MCF 10A (cell line): ENCODE data around the gene SEMA4D. TPM values are rescaled to one million over a fixed set of nuclear protein-coding genes. Genes with fewer than 3 reads are reported as not detected.
"Not testable (repeated sequence)": the region's sequence is repeated elsewhere in the genome, so short reads cannot be mapped to it uniquely, and the experiment has no call there.

Experiments
- BruUV-seq: library from RNA; stranded (reverse); fragments of 400-500 nt; replicated peaks from 2 replicates; lab custom pipeline; 2021; lab: Mats Ljungman, UMichigan
- CTCF ChIA-PET: fragments of 300-600 bp; sonication (Branson Sonifier 250); formaldehyde crosslinking; extraction: SDS; loops from one replicate; lab custom pipeline; 2021; ENCODE audit warnings: antibody characterized with exemption, inconsistent platforms; lab: Yijun Ruan, JAX
- POLR2A ChIA-PET: fragments of 300-600, 350-650 bp; sonication (Branson Sonifier 250); formaldehyde crosslinking; extraction: SDS; loops from one replicate; lab custom pipeline; 2020; ENCODE audit warnings: antibody characterized with exemption, inconsistent platforms; lab: Yijun Ruan, JAX
- DNase-seq: peaks from one replicate; pipeline ENCODE4 v3.0.0-alpha.2; 2018; ENCODE audit not compliant: unreplicated experiment
- H3K27ac Mint-ChIP-seq: one replicate; pipeline ENCODE4 v1.8.0; 2022; ENCODE audit warnings: mild to moderate bottlenecking, low read depth, mixed read lengths; ENCODE audit not compliant: unreplicated experiment
- H3K27me3 Mint-ChIP-seq: one replicate; pipeline ENCODE4 v1.8.0; 2022; ENCODE audit warnings: mixed read lengths; ENCODE audit not compliant: insufficient read depth, unreplicated experiment
- H3K36me3 Mint-ChIP-seq: one replicate; pipeline ENCODE4 v1.8.0; 2022; ENCODE audit warnings: mild to moderate bottlenecking, moderate library complexity, mixed read lengths; ENCODE audit not compliant: insufficient read depth, unreplicated experiment
- H3K4me1 Mint-ChIP-seq: one replicate; pipeline ENCODE4 v1.8.0; 2022; ENCODE audit warnings: mixed read lengths; ENCODE audit not compliant: insufficient read depth, unreplicated experiment
- H3K4me3 Mint-ChIP-seq: one replicate; pipeline ENCODE4 v1.8.0; 2022; ENCODE audit warnings: mild to moderate bottlenecking, moderate library complexity, mixed read lengths; ENCODE audit not compliant: unreplicated experiment
- H3K9me3 Mint-ChIP-seq: one replicate; pipeline ENCODE4 v1.8.0; 2022; ENCODE audit warnings: mixed read lengths; ENCODE audit not compliant: unreplicated experiment
- intact Hi-C: fragments of 100-400 bp; cut with micrococcal nuclease; formaldehyde crosslinking; loops from 2 replicates; pipeline ENCODE4 v1.14.1; 2022
- total RNA-seq: library from RNA; stranded (reverse); gene quantifications from 2 replicates; pipeline ENCODE4 v1.2.3, GENCODE V29; 2022
- TF ChIP-seq, protein P1 (sequence below): fragments of 200-600 bp; IDR thresholded peaks from one replicate; pipeline ENCODE4 v1.8.0; 2022; ENCODE audit warnings: antibody characterized with exemption, mild to moderate bottlenecking; ENCODE audit not compliant: unreplicated experiment

Gene SEMA4D
- total RNA-seq, 1 experiment from 2014 or later: 4.2 TPM

DNA sequence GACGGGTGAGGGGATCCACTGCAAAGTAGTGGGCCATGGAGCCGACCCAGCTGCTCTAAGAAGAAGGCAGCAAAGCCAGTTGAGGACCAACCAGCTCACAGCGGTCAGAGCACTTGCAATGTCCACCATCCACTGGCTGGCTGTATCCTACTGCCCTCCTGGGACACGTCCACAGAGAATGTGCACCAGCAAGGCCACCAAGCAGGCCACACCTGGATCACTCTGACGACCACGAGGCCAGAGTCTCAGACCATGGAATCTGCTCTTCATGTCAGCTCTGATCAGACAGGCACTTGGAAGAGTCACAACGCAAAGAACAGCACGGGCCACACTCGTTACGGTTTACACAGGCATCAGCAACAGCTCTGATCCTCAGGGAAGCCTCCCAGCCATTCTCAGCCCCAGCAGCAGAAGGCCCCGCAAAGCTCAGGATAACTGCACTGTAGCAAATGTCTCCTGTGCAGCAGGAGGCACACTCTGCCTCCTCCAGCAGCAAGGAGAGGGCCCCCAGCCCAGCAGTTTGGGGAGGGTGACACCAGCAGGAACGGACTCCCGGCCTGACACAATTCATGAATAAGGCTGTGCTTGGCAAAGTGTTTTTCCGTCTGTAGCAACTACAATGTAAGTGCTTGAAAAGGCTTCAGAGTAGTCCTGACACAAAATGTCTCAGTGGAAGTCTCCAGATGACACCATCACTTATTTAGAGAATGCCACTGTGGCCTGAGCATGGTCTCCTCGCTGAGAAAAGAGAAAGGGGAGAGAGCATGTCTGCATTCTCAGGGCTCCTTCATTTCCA lies 15.7 kb downstream of the SEMA4D start:
- Mint-ChIP-seq H3K27ac (no peak overlapping the region), H3K4me1 (no peaks in the 10 kb centered on the region), H3K9me3 (no peaks in the 10 kb centered on the region), H3K27me3 (no peaks in the 10 kb centered on the region), H3K36me3 (no peaks in the 10 kb centered on the region), H3K4me3 (no peak overlapping the region)
- no peak for DNase-seq
- POLR2A ChIA-PET: no interaction called here
- BruUV-seq: no TSS peak
- TF ChIP-seq, protein P1, sequence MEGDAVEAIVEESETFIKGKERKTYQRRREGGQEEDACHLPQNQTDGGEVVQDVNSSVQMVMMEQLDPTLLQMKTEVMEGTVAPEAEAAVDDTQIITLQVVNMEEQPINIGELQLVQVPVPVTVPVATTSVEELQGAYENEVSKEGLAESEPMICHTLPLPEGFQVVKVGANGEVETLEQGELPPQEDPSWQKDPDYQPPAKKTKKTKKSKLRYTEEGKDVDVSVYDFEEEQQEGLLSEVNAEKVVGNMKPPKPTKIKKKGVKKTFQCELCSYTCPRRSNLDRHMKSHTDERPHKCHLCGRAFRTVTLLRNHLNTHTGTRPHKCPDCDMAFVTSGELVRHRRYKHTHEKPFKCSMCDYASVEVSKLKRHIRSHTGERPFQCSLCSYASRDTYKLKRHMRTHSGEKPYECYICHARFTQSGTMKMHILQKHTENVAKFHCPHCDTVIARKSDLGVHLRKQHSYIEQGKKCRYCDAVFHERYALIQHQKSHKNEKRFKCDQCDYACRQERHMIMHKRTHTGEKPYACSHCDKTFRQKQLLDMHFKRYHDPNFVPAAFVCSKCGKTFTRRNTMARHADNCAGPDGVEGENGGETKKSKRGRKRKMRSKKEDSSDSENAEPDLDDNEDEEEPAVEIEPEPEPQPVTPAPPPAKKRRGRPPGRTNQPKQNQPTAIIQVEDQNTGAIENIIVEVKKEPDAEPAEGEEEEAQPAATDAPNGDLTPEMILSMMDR: no peak
- CTCF ChIA-PET: interaction anchor here (0.5 to 0.6 kb wide), 2 partner anchors 164 to 1037 kb away, joined by 3 read pairs; no protein-coding TSS in a partner anchor
- intact Hi-C loops: no loop called here

DNA sequence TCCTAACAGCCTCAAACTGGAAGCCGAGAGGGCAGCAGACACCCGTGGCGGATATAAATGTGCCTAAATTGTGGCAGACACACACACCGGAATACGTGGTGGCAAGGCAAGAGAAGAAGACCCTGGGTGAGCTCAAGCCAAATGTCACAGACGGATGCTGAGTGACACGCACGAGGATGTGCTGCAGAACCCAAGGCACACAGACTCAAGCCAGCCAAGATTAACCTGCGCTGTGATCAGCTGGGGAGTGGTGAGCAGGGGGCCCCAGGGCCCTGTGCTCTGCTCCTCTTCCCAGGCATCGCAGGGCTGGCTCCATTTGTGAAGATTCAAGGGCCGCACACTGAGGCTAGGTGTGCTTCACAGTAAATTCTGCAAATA lies 16.4 kb downstream of the SEMA4D start:
- Mint-ChIP-seq H3K4me1 (no peaks in the 10 kb centered on the region), H3K27ac (no peak overlapping the region), H3K27me3 (no peaks in the 10 kb centered on the region), H3K9me3 (no peaks in the 10 kb centered on the region), H3K36me3 (no peaks in the 10 kb centered on the region), H3K4me3 (no peak overlapping the region)
- intact Hi-C loops: no loop called here
- ChIA-PET POLR2A (no interaction called here), CTCF (interaction anchor here (0.5 kb wide), 1 partner anchor 163 kb away, joined by 3 read pairs; no protein-coding TSS in a partner anchor)
- no TSS peak for BruUV-seq
- TF ChIP-seq, protein P1: no peak
- no peak for DNase-seq

DNA sequence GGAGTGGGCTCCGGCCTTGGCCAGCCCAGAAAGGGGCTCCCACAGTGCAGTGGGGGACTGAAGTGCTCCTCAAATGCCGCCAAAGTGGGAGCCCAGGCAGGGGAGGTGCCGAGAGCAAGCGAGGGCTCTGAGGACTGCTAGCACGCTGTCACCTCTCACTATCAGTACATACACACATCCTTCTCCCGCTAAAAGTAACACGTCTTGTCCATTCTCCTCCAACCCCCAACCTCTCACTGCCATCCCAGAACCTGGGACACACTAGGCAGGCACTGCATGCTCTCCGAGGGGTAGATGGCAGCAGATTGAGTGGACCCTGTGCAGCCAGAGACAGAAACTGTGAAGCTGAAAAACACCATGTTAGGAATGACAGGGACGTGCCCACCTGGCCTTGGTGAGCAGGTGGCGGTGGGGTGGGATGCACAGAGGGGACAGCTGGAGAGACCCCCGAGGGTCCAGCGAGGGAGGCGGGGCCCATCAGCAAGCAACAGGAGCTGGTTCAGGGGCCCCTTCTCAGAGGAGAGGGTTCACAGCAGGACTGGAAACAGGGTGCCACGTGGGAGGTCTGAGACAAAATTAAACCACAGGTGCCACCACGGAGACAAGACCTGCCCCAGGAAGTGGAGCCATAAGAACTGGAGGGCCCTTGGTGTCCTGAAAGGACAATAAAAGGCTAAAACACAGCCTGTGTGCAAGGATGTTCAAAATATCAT lies 16.9 kb downstream of the SEMA4D start:
- ChIA-PET CTCF (no interaction called here), POLR2A (no interaction called here)
- TF ChIP-seq, protein P1: no peak
- no peaks in the 10 kb centered on the region for H3K9me3 Mint-ChIP-seq
- DNase-seq: no peak
- intact Hi-C loops: no loop called here
- no TSS peak for BruUV-seq
- no peak overlapping the region for H3K27ac Mint-ChIP-seq
- no peaks in the 10 kb centered on the region for H3K4me1 Mint-ChIP-seq
- no peak overlapping the region for H3K4me3 Mint-ChIP-seq
- H3K36me3 Mint-ChIP-seq: no peaks in the 10 kb centered on the region
- H3K27me3 Mint-ChIP-seq: no peaks in the 10 kb centered on the region

DNA sequence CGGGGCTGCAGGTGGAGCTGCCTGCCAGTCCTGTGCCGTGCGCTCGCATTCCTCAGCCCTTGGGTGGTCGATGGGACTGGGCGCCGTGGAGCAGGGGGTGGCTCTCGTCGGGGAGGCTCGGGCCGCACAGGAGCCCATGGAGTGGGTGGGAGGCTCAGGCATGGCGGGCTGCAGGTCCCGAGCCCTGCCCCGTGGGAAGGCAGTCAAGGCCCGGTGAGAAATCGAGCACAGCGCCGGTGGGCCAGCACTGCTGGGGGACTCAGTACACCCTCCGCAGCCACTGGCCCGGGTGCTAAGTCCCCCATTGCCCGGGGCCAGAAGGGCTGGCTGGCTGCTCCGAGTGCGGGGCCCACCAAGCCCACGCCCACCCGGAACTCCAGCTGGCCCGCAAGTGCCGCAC lies 17.5 kb downstream of the SEMA4D start:
- intact Hi-C loops, H3K27me3 Mint-ChIP-seq, CTCF ChIA-PET, BruUV-seq, H3K4me3 Mint-ChIP-seq, H3K36me3 Mint-ChIP-seq, H3K27ac Mint-ChIP-seq, H3K4me1 Mint-ChIP-seq, POLR2A ChIA-PET, H3K9me3 Mint-ChIP-seq, DNase-seq: not testable (repeated sequence)

DNA sequence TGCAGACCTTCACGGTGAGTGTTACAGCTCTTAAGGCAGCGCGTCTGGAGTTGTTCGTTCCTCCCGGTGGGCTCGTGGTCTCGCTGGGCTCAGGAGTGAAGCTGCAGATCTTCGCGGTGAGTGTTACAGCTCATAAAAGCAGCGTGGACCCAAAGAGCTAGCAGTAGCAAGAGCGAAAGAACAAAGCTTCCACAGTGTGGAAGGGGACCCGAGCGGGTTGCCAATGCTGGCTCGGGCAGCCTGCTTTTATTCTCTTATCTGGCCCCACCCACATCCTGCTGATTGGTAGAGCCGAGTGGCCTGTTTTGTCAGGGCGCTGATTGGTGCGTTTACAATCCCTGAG lies 18.3 kb downstream of the SEMA4D start:
- CTCF ChIA-PET: interaction anchor here (1.7 kb wide), 1 partner anchor 69 kb away, joined by 5 read pairs; no protein-coding TSS in a partner anchor
- POLR2A ChIA-PET, BruUV-seq, intact Hi-C loops, DNase-seq, H3K36me3 Mint-ChIP-seq, H3K9me3 Mint-ChIP-seq, H3K27ac Mint-ChIP-seq, H3K4me3 Mint-ChIP-seq, H3K4me1 Mint-ChIP-seq, H3K27me3 Mint-ChIP-seq: not testable (repeated sequence)
